GM23248 (cell line): Measurements from ENCODE around the gene GUCA2B. TPM values are rescaled to one million over a fixed set of nuclear protein-coding genes. Genes with fewer than 3 reads are reported as not detected.

Experiments
- DNase-seq: peaks from one replicate; pipeline ENCODE4 v3.0.0-alpha.2; 2015
- H2AFZ ChIP-seq: fragments of 200-600 bp; sonication (generic); 2 replicates; pipeline ENCODE4 v1.6.1; 2016; ENCODE audit warnings: antibody characterized with exemption
- H3F3A ChIP-seq: fragments of 200-600 bp; sonication (generic); 2 replicates; pipeline ENCODE4 v1.6.1; 2016; ENCODE audit warnings: mild to moderate bottlenecking, antibody characterized with exemption, mixed run types; ENCODE audit not compliant: insufficient read depth
- H3K27ac ChIP-seq: fragments of 200-600 bp; sonication (generic); 2 replicates; pipeline ENCODE4 v1.5.1; 2016; ENCODE audit warnings: mild to moderate bottlenecking
- H3K27me3 ChIP-seq: fragments of 200-600 bp; sonication (generic); replicated peaks from 2 replicates; pipeline ENCODE4 v1.6.1; 2016; ENCODE audit warnings: mild to moderate bottlenecking; ENCODE audit not compliant: insufficient read depth
- H3K36me3 ChIP-seq: fragments of 200-600 bp; sonication (generic); 2 replicates; pipeline ENCODE4 v1.6.1; 2016; ENCODE audit warnings: low read depth, mild to moderate bottlenecking
- H3K4me1 ChIP-seq: fragments of 200-600 bp; sonication (generic); 2 replicates; pipeline ENCODE4 v1.6.1; 2016; ENCODE audit warnings: mild to moderate bottlenecking; ENCODE audit not compliant: insufficient read depth
- H3K4me2 ChIP-seq: fragments of 200-600 bp; sonication (generic); one replicate; pipeline ENCODE4 v1.6.1; 2016; ENCODE audit warnings: mild to moderate bottlenecking; ENCODE audit not compliant: unreplicated experiment
- H3K4me3 ChIP-seq: fragments of 200-600 bp; sonication (generic); 2 replicates; pipeline ENCODE4 v1.5.1; 2016; ENCODE audit warnings: mild to moderate bottlenecking
- H3K79me2 ChIP-seq: fragments of 200-600 bp; sonication (generic); 2 replicates; pipeline ENCODE4 v1.6.1; 2016; ENCODE audit warnings: mild to moderate bottlenecking; ENCODE audit not compliant: insufficient read depth
- H3K9ac ChIP-seq: fragments of 200-600 bp; sonication (generic); 2 replicates; pipeline ENCODE4 v1.6.1; 2016; ENCODE audit warnings: mild to moderate bottlenecking
- H3K9me2 ChIP-seq: fragments of 200-600 bp; sonication (generic); 2 replicates; pipeline ENCODE4 v1.6.1; 2016; ENCODE audit warnings: mixed run types, mild to moderate bottlenecking, moderate library complexity; ENCODE audit not compliant: insufficient read depth
- H3K9me3 ChIP-seq: fragments of 200-600 bp; sonication (generic); one replicate; pipeline ENCODE4 v1.6.1; 2017; ENCODE audit warnings: low read depth
- H4K20me1 ChIP-seq: fragments of 200-600 bp; sonication (generic); 2 replicates; pipeline ENCODE4 v1.6.0; 2016; ENCODE audit not compliant: insufficient read depth
- EZH2 ChIP-seq: fragments of 200-600 bp; sonication (generic); IDR thresholded peaks from 2 replicates; pipeline ENCODE4 v1.6.1; 2018; ENCODE audit warnings: antibody characterized with exemption, mild to moderate bottlenecking; ENCODE audit not compliant: insufficient read depth, poor library complexity, severe bottlenecking
- EZH2phosphoT487 ChIP-seq: fragments of 200-600 bp; sonication (generic); IDR thresholded peaks from 2 replicates; pipeline ENCODE4 v1.6.1; 2018; ENCODE audit warnings: antibody characterized with exemption, moderate library complexity, mild to moderate bottlenecking, low read depth; ENCODE audit not compliant: insufficient read depth
- WGBS, 2 experiments: methylation state at CpG; one replicate each; pipeline ENCODE4 v1.1.6; 2015 to 2017; ENCODE audit warnings: low lambda C conversion rate in 2 of 2, low coverage in 1 of 2; ENCODE audit errors: missing lambda C conversion rate in 2 of 2; 5-methylcytosine and 5-hydroxymethylcytosine counted together
- in situ Hi-C: fragments of 300-500 bp; cut with MboI; formaldehyde crosslinking; loops from 2 replicates; pipeline ENCODE4 v1.15.0; 2020
- polyA plus RNA-seq: library from polyadenylated mRNA; unstranded; fragments of >200 nt; fragmentation: Nextera tagmentation; extraction: Ambion mirVana; gene quantifications from 2 replicates; pipeline ENCODE4 v1.2.1, GENCODE V29; 2016
- total RNA-seq: library from RNA; depleted of rRNA; stranded (reverse); fragments of >200 nt; shearing (Covaris generic); gene quantifications from 2 replicates; pipeline ENCODE4 v1.2.3, GENCODE V29; 2014

Gene GUCA2B
- total and polyA plus RNA-seq, 2 experiments from 2014 or later = not detected

DNA sequence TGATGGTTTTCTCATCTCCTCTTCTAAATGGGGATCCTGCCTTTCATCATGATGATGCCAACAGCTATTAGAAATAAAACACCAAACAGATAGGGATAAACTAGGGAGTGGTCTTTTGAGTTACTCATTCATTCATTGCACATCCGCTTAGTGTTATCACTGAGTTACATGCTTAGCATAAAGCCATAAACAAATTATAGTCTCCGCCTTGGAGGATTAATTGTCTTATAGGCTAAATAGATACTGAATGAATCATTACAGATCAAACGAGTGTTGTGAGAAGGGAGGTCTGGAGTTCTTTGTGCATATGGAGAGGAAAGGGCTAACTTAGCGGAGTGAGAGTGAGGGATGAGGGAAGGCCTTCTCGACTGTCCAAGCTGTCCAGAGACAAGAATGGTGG lies 19.8 kb upstream of the GUCA2B start:
- Histone ChIP-seq H3K4me1 (no peaks in the 10 kb centered on the region), H3K36me3 (no peaks in the 10 kb centered on the region), H3K9ac (no peak overlapping the region), H2AFZ (no peak overlapping the region), H3K4me3 (no peak overlapping the region), H3K9me3 (no peaks in the 10 kb centered on the region), H3K4me2 (no peak overlapping the region), H4K20me1 (no peaks in the 10 kb centered on the region), H3K27me3 (peaks cover 34% of the 10 kb centered on the region; the same call in 1 of the 2 replicates), H3K9me2 (no peaks in the 10 kb centered on the region), H3K79me2 (no peaks in the 10 kb centered on the region), H3F3A (no peaks in the 10 kb centered on the region), H3K27ac (no peak overlapping the region)
- TF ChIP-seq EZH2phosphoT487 = no peak
- no peak for TF ChIP-seq EZH2
- 68 to 81% methylated on average over 5 of the region's 5 CpGs for WGBS, 2 experiments
- no peak for DNase-seq
- in situ Hi-C loops = loop anchor here (25.0 kb wide), 1 partner anchor 571 kb away; no protein-coding TSS in a partner anchor

DNA sequence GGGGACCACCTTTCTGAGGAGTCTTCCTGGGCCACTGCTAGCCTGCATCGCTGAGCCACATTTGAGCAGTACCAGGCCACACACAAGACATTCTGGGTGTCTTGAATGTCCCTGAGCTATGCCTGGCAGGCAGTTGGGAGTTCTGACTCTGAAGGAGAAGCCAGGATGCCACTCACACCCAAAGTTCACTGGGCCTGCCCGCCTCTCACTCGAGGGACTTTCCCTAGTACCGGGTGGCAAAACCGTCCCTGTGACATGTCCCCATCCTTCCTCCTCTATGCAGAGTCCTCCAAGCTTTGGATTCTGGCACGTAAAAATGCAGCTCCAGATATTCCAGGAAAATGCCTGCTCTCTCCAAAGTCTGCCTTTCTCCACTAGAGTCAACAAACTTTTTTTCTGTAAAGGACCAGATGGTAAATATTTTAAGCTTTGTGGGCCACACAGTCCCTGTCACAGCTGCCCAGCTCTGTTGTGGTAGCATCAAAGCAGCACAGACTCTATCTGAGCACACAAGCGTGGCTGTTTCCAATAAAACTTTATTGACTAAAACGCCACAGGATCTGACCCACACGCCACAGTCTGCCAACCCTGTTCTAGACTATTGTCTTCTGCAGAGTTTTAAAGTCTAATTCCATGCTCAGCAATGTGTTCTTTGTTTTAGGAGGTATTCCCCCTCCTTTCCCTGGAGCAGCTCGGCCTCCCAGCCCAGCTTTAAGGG lies 19.2 kb upstream of the GUCA2B start:
- H3F3A ChIP-seq = no peaks in the 10 kb centered on the region
- 19 to 20% methylated on average over 9 to 10 of the region's 10 CpGs for WGBS, 2 experiments
- no peaks in the 10 kb centered on the region for H3K9me2 ChIP-seq
- in situ Hi-C loops = loop anchor here (25.0 kb wide), 1 partner anchor 572 kb away; no protein-coding TSS in a partner anchor
- no peak for DNase-seq
- H3K36me3 ChIP-seq = no peaks in the 10 kb centered on the region
- no peaks in the 10 kb centered on the region for H3K9me3 ChIP-seq
- no peak overlapping the region for H3K4me3 ChIP-seq
- H3K27ac ChIP-seq = no peak overlapping the region
- no peak overlapping the region for H3K4me2 ChIP-seq
- H3K27me3 ChIP-seq = peaks cover 32% of the 10 kb centered on the region; the same call in 1 of the 2 replicates
- H4K20me1 ChIP-seq = no peaks in the 10 kb centered on the region
- no peaks in the 10 kb centered on the region for H3K4me1 ChIP-seq
- no peak overlapping the region for H2AFZ ChIP-seq
- TF ChIP-seq EZH2 (no peak), EZH2phosphoT487 (no peak)
- no peak overlapping the region for H3K9ac ChIP-seq
- no peaks in the 10 kb centered on the region for H3K79me2 ChIP-seq

- Histone ChIP-seq H3K79me2 (no peaks in the 10 kb centered on the region), H3K27ac (no peak overlapping the region), H3K36me3 (no peaks in the 10 kb centered on the region), H3K4me3 (no peak overlapping the region), H3K9me2 (no peaks in the 10 kb centered on the region), H3K27me3 (peaks cover 28% of the 10 kb centered on the region), H3K4me2 (no peak overlapping the region), H4K20me1 (no peaks in the 10 kb centered on the region), H3K9me3 (no peaks in the 10 kb centered on the region), H3K4me1 (no peaks in the 10 kb centered on the region), H3F3A (no peaks in the 10 kb centered on the region), H3K9ac (no peak overlapping the region), H2AFZ (no peak overlapping the region)
- DNase-seq = peak; percentile 14
- no peak for TF ChIP-seq EZH2phosphoT487
- TF ChIP-seq EZH2 = no peak
- in situ Hi-C loops = loop anchor here (25.0 kb wide), 1 partner anchor 573 kb away; no protein-coding TSS in a partner anchor
- 28 to 34% methylated on average over 3 of the region's 3 CpGs for WGBS, 2 experiments
Measured at GRCh38 chr1:42135426-42135825, 17.8 kb upstream of the GUCA2B start.

DNA sequence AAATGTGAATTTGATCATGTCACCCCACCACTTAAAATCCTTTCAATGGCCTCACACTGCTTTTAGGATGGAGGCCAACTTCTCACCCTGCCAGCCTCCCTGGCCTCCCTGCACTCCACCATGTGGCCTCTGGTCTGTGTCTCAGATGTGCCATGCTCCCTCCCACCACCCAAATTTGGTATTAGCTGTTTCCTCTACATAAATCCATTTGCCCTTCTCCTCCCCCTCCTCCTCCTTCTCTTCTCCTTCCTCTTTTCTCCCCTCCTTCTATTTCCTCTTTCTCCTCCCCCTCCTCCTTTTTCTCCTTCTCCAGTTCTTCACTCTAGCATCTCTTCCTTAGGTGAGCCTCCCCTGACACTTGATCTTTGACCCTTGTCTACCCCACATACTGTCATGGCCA lies 16.7 kb upstream of the GUCA2B start:
- in situ Hi-C loops = loop anchor here (25.0 kb wide), 1 partner anchor 574 kb away; no protein-coding TSS in a partner anchor
- no peaks in the 10 kb centered on the region for H3K9me2 ChIP-seq
- H3F3A ChIP-seq = no peaks in the 10 kb centered on the region
- H3K79me2 ChIP-seq = no peaks in the 10 kb centered on the region
- no peaks in the 10 kb centered on the region for H3K36me3 ChIP-seq
- peaks cover 28% of the 10 kb centered on the region for H3K27me3 ChIP-seq
- H4K20me1 ChIP-seq = no peaks in the 10 kb centered on the region
- H3K9me3 ChIP-seq = no peaks in the 10 kb centered on the region
- no peak overlapping the region for H3K4me2 ChIP-seq
- H3K27ac ChIP-seq = no peak overlapping the region
- H2AFZ ChIP-seq = no peak overlapping the region
- no peak overlapping the region for H3K4me3 ChIP-seq
- H3K9ac ChIP-seq = no peak overlapping the region
- no peak for DNase-seq
- H3K4me1 ChIP-seq = no peaks in the 10 kb centered on the region
- TF ChIP-seq EZH2phosphoT487 = no peak
- TF ChIP-seq EZH2 = no peak
